MM.1S (cell line): ENCODE data around the gene TWIST1.

ENCODE experiments used
- CTCF ChIP-seq: fragments of 300-600 bp; sonication (generic); IDR thresholded peaks from 2 replicates; pipeline ENCODE4 v1.5.1; 2016; ENCODE audit warnings: antibody characterized with exemption, low read length, mixed read lengths
- EZH2 ChIP-seq: fragments of 300-600 bp; sonication (generic); optimal IDR thresholded peaks from 2 replicates; pipeline ENCODE3; 2017; ENCODE audit warnings: low read depth, mild to moderate bottlenecking, antibody characterized with exemption, low read length, mixed read lengths
- EZH2phosphoT487 ChIP-seq: fragments of 300-600 bp; sonication (generic); IDR thresholded peaks from 2 replicates; pipeline ENCODE4 v1.6.1; 2018; ENCODE audit warnings: antibody characterized with exemption, low read length

GRCh38 chr7:19117091-19117869, at the start of gene TWIST1:
- TF ChIP-seq EZH2phosphoT487 (no peak), CTCF (no peak), EZH2 (no peak)
